Upper lobe of right lung (tissue), 1 donor: ENCODE measurements around the gene PADI6. TPM values are rescaled to one million over a fixed set of nuclear protein-coding genes. Genes with fewer than 3 reads are reported as not detected.

Source experiments
- ATAC-seq: fragments of 200-7000 bp; cut with Tn5 transposase; one replicate; pipeline ENCODE4 v1.9.1; 2020; ENCODE audit warnings: mild to moderate bottlenecking, moderate library complexity
- DNase-seq: peaks from one replicate; pipeline ENCODE4 v3.0.0-alpha.2; 2020
- H3K27ac ChIP-seq: fragments of 200-600 bp; one replicate; pipeline ENCODE4 v1.8.0; 2022
- H3K27me3 ChIP-seq: fragments of 200-600 bp; one replicate; pipeline ENCODE4 v1.8.0; 2022; ENCODE audit warnings: mild to moderate bottlenecking
- H3K36me3 ChIP-seq: fragments of 200-600 bp; one replicate; pipeline ENCODE4 v1.8.0; 2022
- H3K4me1 ChIP-seq: fragments of 200-600 bp; one replicate; pipeline ENCODE4 v1.8.0; 2022
- H3K4me3 ChIP-seq: fragments of 200-600 bp; one replicate; pipeline ENCODE4 v1.8.0; 2022; ENCODE audit warnings: mild to moderate bottlenecking
- H3K9me3 ChIP-seq: fragments of 200-600 bp; one replicate; pipeline ENCODE4 v1.8.0; 2022
- intact Hi-C: fragments of 100-400 bp; cut with DNase I; formaldehyde crosslinking; loops from one replicate; pipeline ENCODE4 v1.11.0; 2022
- total RNA-seq: library from RNA; stranded (reverse); fragmentation: NEBNext Ultra II Directional; extraction: Animal tissue kit (Norgen Biotek cat#: 25700); gene quantifications from one replicate; pipeline ENCODE4 v1.2.1, GENCODE V29; 2021
- TF ChIP-seq, protein P1 (sequence below): fragments of 200-600 bp; IDR thresholded peaks from one replicate; pipeline ENCODE4 v1.8.0; 2022; ENCODE audit warnings: antibody characterized with exemption
- donor health status: DM: no; HTN: yes; CAD: no; lungs with severe emphysema.

PADI6 gene
- total RNA-seq, 1 donor from 2014 or later: not detected

DNA sequence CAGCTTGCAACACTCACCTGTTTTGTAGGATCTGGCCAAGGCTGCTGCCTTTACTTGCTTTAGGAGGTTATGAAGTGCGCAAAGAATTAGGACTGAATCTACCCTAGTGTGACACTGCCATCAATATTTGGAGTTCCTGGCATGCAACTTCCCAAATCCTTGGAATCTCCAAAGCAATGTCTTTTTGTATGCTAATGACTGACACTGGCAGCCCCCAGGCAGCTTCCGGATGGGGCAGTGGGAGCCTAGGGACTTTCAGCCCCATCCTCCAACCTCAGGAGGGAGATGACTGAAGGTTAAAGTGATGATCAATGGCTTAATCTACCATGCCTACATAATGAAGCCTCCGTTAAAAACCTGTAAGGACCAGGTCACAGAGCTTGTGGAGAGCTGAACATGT is 62.0 kb downstream of the PADI6 start:
- Histone ChIP-seq H3K36me3 (peaks cover 9% of the 10 kb centered on the region), H3K4me1 (peaks cover 27% of the 10 kb centered on the region), H3K9me3 (no peaks in the 10 kb centered on the region), H3K27ac (no peak overlapping the region), H3K27me3 (no peaks in the 10 kb centered on the region), H3K4me3 (no peak overlapping the region)
- intact Hi-C loops: no loop called here
- TF ChIP-seq, protein P1, sequence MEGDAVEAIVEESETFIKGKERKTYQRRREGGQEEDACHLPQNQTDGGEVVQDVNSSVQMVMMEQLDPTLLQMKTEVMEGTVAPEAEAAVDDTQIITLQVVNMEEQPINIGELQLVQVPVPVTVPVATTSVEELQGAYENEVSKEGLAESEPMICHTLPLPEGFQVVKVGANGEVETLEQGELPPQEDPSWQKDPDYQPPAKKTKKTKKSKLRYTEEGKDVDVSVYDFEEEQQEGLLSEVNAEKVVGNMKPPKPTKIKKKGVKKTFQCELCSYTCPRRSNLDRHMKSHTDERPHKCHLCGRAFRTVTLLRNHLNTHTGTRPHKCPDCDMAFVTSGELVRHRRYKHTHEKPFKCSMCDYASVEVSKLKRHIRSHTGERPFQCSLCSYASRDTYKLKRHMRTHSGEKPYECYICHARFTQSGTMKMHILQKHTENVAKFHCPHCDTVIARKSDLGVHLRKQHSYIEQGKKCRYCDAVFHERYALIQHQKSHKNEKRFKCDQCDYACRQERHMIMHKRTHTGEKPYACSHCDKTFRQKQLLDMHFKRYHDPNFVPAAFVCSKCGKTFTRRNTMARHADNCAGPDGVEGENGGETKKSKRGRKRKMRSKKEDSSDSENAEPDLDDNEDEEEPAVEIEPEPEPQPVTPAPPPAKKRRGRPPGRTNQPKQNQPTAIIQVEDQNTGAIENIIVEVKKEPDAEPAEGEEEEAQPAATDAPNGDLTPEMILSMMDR: no peak
- DNase-seq (no peak), ATAC-seq (no peak)

DNA sequence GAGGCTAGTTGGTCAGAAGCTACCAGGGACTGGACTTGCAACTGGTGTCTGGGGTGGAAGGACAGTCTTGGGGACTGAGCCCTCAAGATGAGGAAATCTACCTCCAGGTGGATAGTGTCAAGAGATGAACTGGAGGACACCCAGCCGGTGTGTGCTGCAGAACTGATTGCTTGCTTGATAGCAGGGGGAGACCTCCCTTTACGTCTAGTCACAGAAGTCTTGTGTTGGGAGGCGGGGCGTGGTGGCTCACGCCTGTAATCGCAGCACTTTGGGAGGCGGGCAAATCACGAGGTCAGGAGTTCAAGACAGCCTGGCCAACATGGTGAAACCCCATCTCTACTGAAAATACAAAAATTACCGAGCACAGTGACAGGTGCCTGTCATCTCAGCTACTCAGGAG is 62.6 kb downstream of the PADI6 start:
- TF ChIP-seq, protein P1: no peak
- Histone ChIP-seq H3K4me3 (no peak overlapping the region), H3K4me1 (peaks cover 23% of the 10 kb centered on the region), H3K27me3 (no peaks in the 10 kb centered on the region), H3K9me3 (no peaks in the 10 kb centered on the region), H3K27ac (no peak overlapping the region), H3K36me3 (peaks cover 9% of the 10 kb centered on the region)
- intact Hi-C loops: no loop called here
- no peak for ATAC-seq
- DNase-seq: no peak

DNA sequence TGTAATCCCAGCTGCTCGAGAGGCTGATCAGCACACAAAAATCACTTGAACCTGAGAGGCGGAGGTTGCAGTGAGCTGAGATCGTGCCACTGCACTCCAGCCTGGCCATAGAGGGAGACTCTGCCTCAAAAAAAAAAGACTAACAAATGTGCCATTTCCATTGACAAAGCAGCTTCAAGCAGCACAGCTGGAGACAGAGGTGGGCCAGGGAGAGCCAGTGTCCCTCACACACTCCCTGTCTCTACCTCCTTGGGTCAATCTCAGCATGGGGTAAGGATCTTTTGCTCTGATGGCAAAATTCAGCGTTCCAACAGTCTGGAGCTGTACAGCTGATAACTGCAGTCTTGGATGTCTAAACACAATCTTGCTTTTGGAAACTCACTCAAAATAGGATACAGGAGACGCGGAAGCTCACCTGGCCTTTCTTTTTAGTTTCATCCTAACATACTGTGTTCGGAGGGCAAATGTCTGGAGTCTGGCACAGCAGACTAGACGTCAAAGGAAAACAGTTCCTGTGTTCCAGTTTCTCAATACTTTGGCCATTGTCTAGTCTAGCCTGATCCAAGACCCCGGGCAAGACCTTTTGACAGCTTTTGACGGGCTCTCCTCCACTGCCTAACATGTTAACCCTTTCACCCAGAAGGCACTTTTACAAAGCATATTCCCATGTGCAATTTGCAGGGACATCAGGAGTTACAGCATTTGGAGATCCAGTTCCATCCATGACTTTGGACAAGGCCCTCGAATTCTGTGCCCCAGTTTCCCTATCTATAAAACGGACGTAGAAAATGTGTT is 64.6 kb downstream of the PADI6 start:
- TF ChIP-seq, protein P1: no peak
- Histone ChIP-seq H3K4me1 (peaks cover 38% of the 10 kb centered on the region), H3K4me3 (peak overlapping the region; percentile 66), H3K36me3 (peaks cover 9% of the 10 kb centered on the region), H3K27ac (peak overlapping the region; percentile 7), H3K27me3 (no peaks in the 10 kb centered on the region), H3K9me3 (no peaks in the 10 kb centered on the region)
- intact Hi-C loops: no loop called here
- ATAC-seq: no peak
- no peak for DNase-seq

DNA sequence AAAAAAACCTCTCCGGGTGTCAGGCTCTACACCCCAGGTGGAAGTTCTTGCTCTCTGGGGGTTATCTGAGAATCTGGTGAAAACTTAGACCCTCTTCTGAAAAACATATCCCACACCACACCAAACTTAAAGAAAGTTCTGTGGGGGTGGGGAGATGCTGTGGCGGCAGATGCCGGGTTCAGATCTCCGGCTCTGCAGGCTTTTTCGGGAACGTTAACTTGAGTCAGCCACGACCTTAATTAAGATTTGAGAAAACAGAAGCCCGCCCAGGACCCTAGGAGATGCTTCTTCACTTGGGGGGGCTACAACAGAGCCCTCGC is 65.2 kb downstream of the PADI6 start:
- TF ChIP-seq, protein P1: no peak
- peak overlapping the region; percentile 66 for H3K4me3 ChIP-seq
- no peaks in the 10 kb centered on the region for H3K9me3 ChIP-seq
- peaks cover 34% of the 10 kb centered on the region for H3K4me1 ChIP-seq
- peaks cover 9% of the 10 kb centered on the region for H3K36me3 ChIP-seq
- peak overlapping the region; percentile 7 for H3K27ac ChIP-seq
- no peaks in the 10 kb centered on the region for H3K27me3 ChIP-seq
- DNase-seq (no peak), ATAC-seq (no peak)
- intact Hi-C loops: no loop called here

DNA sequence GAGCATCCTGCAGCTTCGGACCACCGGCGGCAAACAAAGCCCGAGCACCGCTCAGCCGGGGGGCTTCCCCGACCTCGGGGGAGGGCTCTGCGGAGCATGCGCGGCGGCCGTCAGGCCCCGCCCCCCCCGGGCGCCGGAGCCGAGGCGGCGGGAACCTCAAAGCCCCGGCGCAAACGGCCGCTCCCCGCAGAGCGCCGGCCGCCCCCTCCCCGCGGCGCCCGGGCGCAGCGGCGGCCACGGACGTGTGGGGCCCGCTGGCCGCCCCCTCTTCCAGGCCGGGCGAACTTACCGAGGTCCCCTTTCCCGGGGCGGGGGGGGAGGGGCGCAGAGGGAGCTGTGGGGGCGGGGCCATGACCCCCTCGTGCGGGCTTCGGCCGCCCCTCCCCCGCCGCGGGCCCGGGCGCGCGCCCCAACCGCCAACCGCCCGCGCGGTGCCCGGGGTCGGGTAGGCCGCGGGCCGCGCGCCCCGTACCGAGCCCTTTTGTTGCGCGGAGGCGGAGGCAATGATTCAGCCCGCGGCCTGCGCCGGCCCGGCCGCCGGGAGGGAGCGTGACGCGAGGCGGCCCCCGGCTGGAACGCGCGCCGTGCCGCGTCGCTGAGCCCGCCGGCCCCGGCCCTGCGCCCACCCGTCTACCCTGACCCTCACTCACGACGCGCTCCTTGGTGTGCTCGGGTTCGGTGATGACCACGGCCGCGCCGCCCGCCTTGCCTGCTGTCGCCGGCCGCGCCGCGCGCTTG is 65.8 kb downstream of the PADI6 start:
- intact Hi-C loops: no loop called here

More for the DNA sequence above, 65.8 kb downstream of the PADI6 start:
- Histone ChIP-seq H3K4me1 (peaks cover 30% of the 10 kb centered on the region), H3K27ac (peak overlapping the region; percentile 82), H3K27me3 (no peaks in the 10 kb centered on the region), H3K4me3 (peak overlapping the region; percentile 66), H3K36me3 (peaks cover 5% of the 10 kb centered on the region), H3K9me3 (no peaks in the 10 kb centered on the region)
- ATAC-seq (peak; percentile 68), DNase-seq (peak; percentile 76)
- TF ChIP-seq, protein P1: no peak
